Rectal smooth muscle tissue (tissue), 1 donor: ENCODE measurements around the gene RAD51C.
"Not testable (repeated sequence)": the region's sequence is repeated elsewhere in the genome, so short reads cannot be mapped to it uniquely, and the experiment has no call there.

Source experiments
- H3K27ac ChIP-seq: one replicate; pipeline ENCODE4 v1.7.0; 2013; ENCODE audit warnings: low read depth, low read length, inconsistent platforms
- H3K27me3 ChIP-seq: one replicate; pipeline ENCODE4 v1.7.0; 2013; ENCODE audit warnings: low read length; ENCODE audit not compliant: control insufficient read depth, insufficient read depth
- H3K36me3 ChIP-seq: one replicate; pipeline ENCODE4 v1.7.0; 2013; ENCODE audit warnings: low read length; ENCODE audit not compliant: control insufficient read depth, insufficient read depth
- H3K4me1 ChIP-seq: one replicate; pipeline ENCODE4 v1.7.0; 2013; ENCODE audit warnings: low read length; ENCODE audit not compliant: control insufficient read depth, insufficient read depth
- H3K4me3 ChIP-seq: one replicate; pipeline ENCODE4 v1.7.0; 2013; ENCODE audit warnings: low read length
- H3K9ac ChIP-seq: one replicate; pipeline ENCODE4 v1.7.0; 2013; ENCODE audit warnings: low read length

Gene RAD51C

GRCh38 chr17:58756246-58757161, 64.1 kb downstream of the RAD51C start:
- Histone ChIP-seq H3K4me3 (peak overlapping the region; percentile 57), H3K27me3 (peaks cover 9% of the 10 kb centered on the region), H3K36me3 (no peaks in the 10 kb centered on the region), H3K27ac (no peak overlapping the region), H3K9ac (no peak overlapping the region), H3K4me1 (peaks cover 3% of the 10 kb centered on the region)

- H3K4me1 ChIP-seq = peaks cover 3% of the 10 kb centered on the region
- H3K27ac ChIP-seq = no peak overlapping the region
- no peak overlapping the region for H3K9ac ChIP-seq
- peaks cover 10% of the 10 kb centered on the region for H3K27me3 ChIP-seq
- peak overlapping the region; percentile 57 for H3K4me3 ChIP-seq
- H3K36me3 ChIP-seq = no peaks in the 10 kb centered on the region
Observed at GRCh38 chr17:58757162-58757613, 64.8 kb downstream of the RAD51C start.

- H3K4me1 ChIP-seq = peaks cover 3% of the 10 kb centered on the region
- H3K9ac ChIP-seq = no peak overlapping the region
- peaks cover 10% of the 10 kb centered on the region for H3K27me3 ChIP-seq
- no peak overlapping the region for H3K27ac ChIP-seq
- no peaks in the 10 kb centered on the region for H3K36me3 ChIP-seq
- H3K4me3 ChIP-seq = no peak overlapping the region
Observed at GRCh38 chr17:58758890-58759289, 66.5 kb downstream of the RAD51C start.

GRCh38 chr17:58759522-58759921, 67.1 kb downstream of the RAD51C start:
- Histone ChIP-seq H3K36me3 (no peaks in the 10 kb centered on the region), H3K27me3 (peaks cover 10% of the 10 kb centered on the region), H3K9ac (no peak overlapping the region), H3K27ac (no peak overlapping the region), H3K4me1 (peaks cover 3% of the 10 kb centered on the region), H3K4me3 (no peak overlapping the region)

GRCh38 chr17:58760248-58760647, 67.8 kb downstream of the RAD51C start:
- Histone ChIP-seq H3K27me3 (peaks cover 10% of the 10 kb centered on the region), H3K4me3 (no peak overlapping the region), H3K27ac (no peak overlapping the region), H3K4me1 (peaks cover 3% of the 10 kb centered on the region), H3K36me3 (no peaks in the 10 kb centered on the region), H3K9ac (no peak overlapping the region)

DNA sequence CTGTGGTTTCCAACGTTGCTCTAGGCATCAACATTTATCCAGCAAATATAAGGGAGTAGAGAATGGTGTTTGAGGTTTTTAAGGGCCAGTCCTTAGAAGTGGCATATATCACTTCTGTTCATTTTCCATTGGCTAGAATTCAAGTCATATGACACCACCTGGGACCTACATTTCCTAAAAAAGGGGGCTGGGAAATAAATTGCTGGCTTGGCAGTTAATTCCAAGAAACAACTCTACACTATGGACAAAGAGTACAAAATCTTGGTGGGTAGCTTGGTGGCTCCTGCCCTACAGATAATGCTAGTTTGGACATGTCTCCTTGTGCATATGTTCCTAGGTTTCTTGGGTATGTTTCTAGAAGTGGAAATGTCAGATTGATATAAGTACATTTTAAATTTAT, 70.9 kb downstream of the RAD51C start:
- no peaks in the 10 kb centered on the region for H3K4me1 ChIP-seq
- no peak overlapping the region for H3K9ac ChIP-seq
- H3K36me3 ChIP-seq = no peaks in the 10 kb centered on the region
- peaks cover 7% of the 10 kb centered on the region for H3K27me3 ChIP-seq
- H3K27ac ChIP-seq = no peak overlapping the region
- no peak overlapping the region for H3K4me3 ChIP-seq

GRCh38 chr17:58764373-58764772, 72.0 kb downstream of the RAD51C start:
- no peaks in the 10 kb centered on the region for H3K36me3 ChIP-seq

DNA sequence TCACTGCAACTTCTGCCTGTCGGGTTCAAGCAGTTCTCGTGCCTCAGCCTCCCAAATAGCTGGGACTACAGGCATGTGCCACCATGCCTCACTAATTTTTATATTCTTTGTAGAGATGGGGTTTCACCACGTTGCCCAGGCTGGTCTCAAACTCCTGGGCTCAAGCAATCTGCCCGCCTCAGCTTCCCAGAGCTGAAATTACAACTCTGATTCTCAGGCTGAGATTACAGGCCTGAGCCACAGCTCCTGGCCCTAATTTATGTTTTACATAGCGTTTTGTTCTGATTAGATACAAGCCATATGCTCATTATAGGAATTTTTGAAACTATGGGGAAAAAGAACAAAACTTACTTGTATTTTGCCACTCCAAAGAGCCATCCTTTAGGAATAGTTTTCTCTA, 86.1 kb downstream of the RAD51C start:
- H3K36me3 ChIP-seq, H3K27me3 ChIP-seq, H3K4me3 ChIP-seq, H3K9ac ChIP-seq, H3K4me1 ChIP-seq, H3K27ac ChIP-seq: not testable (repeated sequence)

More at GRCh38 chr17:58764373-58764772, 72.0 kb downstream of the RAD51C start:
- no peak overlapping the region for H3K9ac ChIP-seq
- H3K27me3 ChIP-seq = peaks cover 2% of the 10 kb centered on the region
- no peak overlapping the region for H3K27ac ChIP-seq
- H3K4me1 ChIP-seq = no peaks in the 10 kb centered on the region
- H3K4me3 ChIP-seq = no peak overlapping the region

- Histone ChIP-seq H3K4me1 (no peaks in the 10 kb centered on the region), H3K27me3 (no peaks in the 10 kb centered on the region), H3K27ac (no peak overlapping the region), H3K4me3 (no peak overlapping the region), H3K9ac (no peak overlapping the region), H3K36me3 (no peaks in the 10 kb centered on the region)
Observed at GRCh38 chr17:58779446-58779845, 87.0 kb downstream of the RAD51C start.

DNA sequence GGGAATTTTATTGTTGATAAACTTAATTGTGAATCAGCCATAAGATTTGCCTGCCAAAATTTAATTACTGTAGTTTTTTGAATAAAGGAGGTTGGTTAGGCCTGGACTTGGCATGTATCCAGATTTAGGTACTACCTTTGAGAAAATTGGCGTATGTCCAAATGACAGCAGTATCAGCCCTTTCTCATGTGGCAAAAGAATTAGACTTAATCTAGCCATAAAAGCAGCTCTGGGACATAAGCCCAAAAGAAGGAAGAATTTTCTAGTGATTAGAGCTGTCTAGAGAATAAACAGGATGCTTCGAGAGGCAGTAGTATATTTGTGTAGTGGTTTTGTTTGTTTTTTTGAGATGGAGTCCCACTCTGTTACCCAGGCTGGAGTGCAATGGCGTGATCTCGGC, 91.0 kb downstream of the RAD51C start:
- Histone ChIP-seq H3K27me3 (no peaks in the 10 kb centered on the region), H3K36me3 (no peaks in the 10 kb centered on the region), H3K27ac (no peak overlapping the region), H3K4me3 (no peak overlapping the region), H3K4me1 (no peaks in the 10 kb centered on the region), H3K9ac (no peak overlapping the region)

DNA sequence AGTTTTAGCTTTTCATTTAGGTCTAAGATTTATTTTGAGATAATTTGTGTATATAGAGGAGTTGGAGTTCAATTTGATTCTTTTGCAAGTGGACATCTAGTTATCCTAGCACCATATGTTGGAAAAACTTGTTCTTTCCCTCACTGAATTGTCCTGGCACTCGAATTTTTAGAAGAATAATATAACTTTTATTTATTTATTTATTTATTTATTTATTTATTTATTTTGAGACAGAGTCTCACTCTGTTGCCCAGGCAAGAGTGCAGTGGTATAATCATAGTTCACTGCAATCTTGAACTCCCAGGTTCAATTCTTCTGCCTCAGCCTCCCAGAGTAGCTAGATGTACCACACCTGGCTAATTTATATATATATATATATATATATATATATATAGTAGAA, 92.7 kb downstream of the RAD51C start:
- no peaks in the 10 kb centered on the region for H3K4me1 ChIP-seq
- H3K27ac ChIP-seq = no peak overlapping the region
- H3K4me3 ChIP-seq = no peak overlapping the region
- H3K9ac ChIP-seq = no peak overlapping the region
- no peaks in the 10 kb centered on the region for H3K36me3 ChIP-seq
- no peaks in the 10 kb centered on the region for H3K27me3 ChIP-seq
